SK-N-SH treated with all-trans-retinoic acid at 6 μM for 48 hours (cell line): Measurements from ENCODE around the gene RAB14.

ENCODE experiments used
- CSRNP3 ChIP-seq: fragments of 250-450 bp; sonication (Bioruptor Pico); IDR thresholded peaks from 2 replicates; pipeline ENCODE4 v1.5.1; 2021; ENCODE audit warnings: mild to moderate bottlenecking, moderate library complexity
- GLIS3 ChIP-seq: fragments of 250-450 bp; sonication (Bioruptor Pico); IDR thresholded peaks from 2 replicates; pipeline ENCODE4 v1.5.0; 2020; ENCODE audit warnings: mild to moderate bottlenecking, moderate library complexity
- ZNF70 ChIP-seq: fragments of 450-650 bp; formaldehyde crosslinking; IDR thresholded peaks from 2 replicates; pipeline ENCODE4 v1.5.0; 2020; ENCODE audit warnings: mild to moderate bottlenecking, moderate library complexity

- TF ChIP-seq GLIS3 (no peak), CSRNP3 (no peak), ZNF70 (CRISPR knock-in tag) (no peak)
Observed at GRCh38 chr9:121133104-121133816, 68.4 kb downstream of the RAB14 start.
